Neural progenitor cell (in vitro differentiated cells): Measurements from ENCODE around the gene SCMH1. TPM values are rescaled to one million over a fixed set of nuclear protein-coding genes. Genes with fewer than 3 reads are reported as not detected.

Experiments used
- DNase-seq: peaks from one replicate; pipeline ENCODE4 v3.0.0-alpha.2; 2016; ENCODE audit warnings: low spot score
- H2AFZ ChIP-seq: fragments of 200-600 bp; sonication (generic); replicated peaks from 2 replicates; pipeline ENCODE4 v1.6.1; 2016; ENCODE audit warnings: antibody characterized with exemption
- H3F3A ChIP-seq: fragments of 200-600 bp; sonication (generic); 2 replicates; pipeline ENCODE4 v1.6.1; 2016; ENCODE audit warnings: antibody characterized with exemption, low read depth
- H3K27ac ChIP-seq: fragments of 200-600 bp; sonication (generic); 2 replicates; pipeline ENCODE4 v1.5.1; 2016; ENCODE audit warnings: mild to moderate bottlenecking
- H3K27me3 ChIP-seq: fragments of 200-600 bp; sonication (generic); 2 replicates; pipeline ENCODE4 v1.6.1; 2016; ENCODE audit warnings: mild to moderate bottlenecking, moderate library complexity
- H3K36me3 ChIP-seq: fragments of 200-600 bp; sonication (generic); 2 replicates; pipeline ENCODE4 v1.5.1; 2016
- H3K4me1 ChIP-seq: fragments of 200-600 bp; sonication (generic); 2 replicates; pipeline ENCODE4 v1.6.1; 2016; ENCODE audit warnings: mixed run types
- H3K4me2 ChIP-seq: fragments of 200-600 bp; sonication (generic); 2 replicates; pipeline ENCODE4 v1.6.1; 2016
- H3K4me3 ChIP-seq: fragments of 200-600 bp; sonication (generic); 2 replicates; pipeline ENCODE4 v1.5.1; 2016
- H3K79me2 ChIP-seq: fragments of 200-600 bp; sonication (generic); 2 replicates; pipeline ENCODE4 v1.6.1; 2016; ENCODE audit warnings: low read depth
- H3K9ac ChIP-seq: fragments of 200-600 bp; sonication (generic); 2 replicates; pipeline ENCODE4 v1.6.1; 2016
- H3K9me3 ChIP-seq: fragments of 200-600 bp; sonication (generic); 2 replicates; pipeline ENCODE4 v1.5.1; 2016; ENCODE audit warnings: low read depth
- H4K20me1 ChIP-seq: fragments of 200-600 bp; sonication (generic); 2 replicates; pipeline ENCODE4 v1.6.1; 2016; ENCODE audit warnings: low read depth
- H3K27ac Mint-ChIP-seq: 3 replicates; pipeline ENCODE4 v1.8.0; 2021; ENCODE audit warnings: mixed read lengths
- H3K27me3 Mint-ChIP-seq: 2 replicates; pipeline ENCODE4 v1.8.0; 2022; ENCODE audit warnings: low read depth, mild to moderate bottlenecking, inconsistent platforms, moderate library complexity, mixed read lengths; ENCODE audit not compliant: insufficient read depth
- H3K36me3 Mint-ChIP-seq: 3 replicates; pipeline ENCODE4 v1.8.0; 2021; ENCODE audit warnings: mixed read lengths
- H3K4me1 Mint-ChIP-seq: 3 replicates; pipeline ENCODE4 v1.8.0; 2021; ENCODE audit warnings: mixed read lengths
- H3K4me3 Mint-ChIP-seq: 3 replicates; pipeline ENCODE4 v1.8.0; 2021; ENCODE audit warnings: mild to moderate bottlenecking, moderate library complexity, mixed read lengths
- H3K9me3 Mint-ChIP-seq: 3 replicates; pipeline ENCODE4 v1.8.0; 2020; ENCODE audit warnings: mixed read lengths
- EZH2 ChIP-seq: fragments of 200-600 bp; sonication (generic); IDR thresholded peaks from 2 replicates; pipeline ENCODE4 v1.6.1; 2017; ENCODE audit warnings: antibody characterized with exemption, mild to moderate bottlenecking, moderate library complexity
- EZH2phosphoT487 ChIP-seq: fragments of 200-600 bp; sonication (generic); IDR thresholded peaks from 2 replicates; pipeline ENCODE4 v1.6.1; 2017; ENCODE audit warnings: antibody characterized with exemption
- total RNA-seq: library from RNA; depleted of rRNA; stranded (reverse); fragments of >200 nt; gene quantifications from 2 replicates; pipeline ENCODE4 v1.2.3, GENCODE V29; 2015; ENCODE audit warnings: low replicate concordance
- TF ChIP-seq, protein P1 (sequence below): fragments of 200-600 bp; sonication (generic); IDR thresholded peaks from 2 replicates; pipeline ENCODE4 v1.5.1; 2017; ENCODE audit warnings: antibody characterized with exemption, mild to moderate bottlenecking

Gene SCMH1
- total RNA-seq, 1 donor from 2014 or later: 16.1 TPM

GRCh38 chr1:41009466-41009865 is 232.6 kb downstream of the SCMH1 start:
- Histone ChIP-seq H3K27ac (no peak overlapping the region), H3K4me2 (no peak overlapping the region), H3K9me3 (no peaks in the 10 kb centered on the region), H3K4me3 (no peak overlapping the region), H2AFZ (no peak overlapping the region), H4K20me1 (no peaks in the 10 kb centered on the region), H3K4me1 (no peaks in the 10 kb centered on the region), H3K79me2 (no peaks in the 10 kb centered on the region), H3K27me3 (no peaks in the 10 kb centered on the region), H3F3A (no peaks in the 10 kb centered on the region), H3K9ac (no peak overlapping the region), H3K36me3 (no peaks in the 10 kb centered on the region)
- Mint-ChIP-seq H3K27ac (no peak overlapping the region), H3K4me1 (no peaks in the 10 kb centered on the region), H3K4me3 (no peak overlapping the region), H3K9me3 (no peaks in the 10 kb centered on the region), H3K27me3 (no peaks in the 10 kb centered on the region), H3K36me3 (peaks cover 44% of the 10 kb centered on the region)
- no peak for DNase-seq
- TF ChIP-seq EZH2phosphoT487 (no peak), EZH2 (no peak)
- TF ChIP-seq, protein P1, sequence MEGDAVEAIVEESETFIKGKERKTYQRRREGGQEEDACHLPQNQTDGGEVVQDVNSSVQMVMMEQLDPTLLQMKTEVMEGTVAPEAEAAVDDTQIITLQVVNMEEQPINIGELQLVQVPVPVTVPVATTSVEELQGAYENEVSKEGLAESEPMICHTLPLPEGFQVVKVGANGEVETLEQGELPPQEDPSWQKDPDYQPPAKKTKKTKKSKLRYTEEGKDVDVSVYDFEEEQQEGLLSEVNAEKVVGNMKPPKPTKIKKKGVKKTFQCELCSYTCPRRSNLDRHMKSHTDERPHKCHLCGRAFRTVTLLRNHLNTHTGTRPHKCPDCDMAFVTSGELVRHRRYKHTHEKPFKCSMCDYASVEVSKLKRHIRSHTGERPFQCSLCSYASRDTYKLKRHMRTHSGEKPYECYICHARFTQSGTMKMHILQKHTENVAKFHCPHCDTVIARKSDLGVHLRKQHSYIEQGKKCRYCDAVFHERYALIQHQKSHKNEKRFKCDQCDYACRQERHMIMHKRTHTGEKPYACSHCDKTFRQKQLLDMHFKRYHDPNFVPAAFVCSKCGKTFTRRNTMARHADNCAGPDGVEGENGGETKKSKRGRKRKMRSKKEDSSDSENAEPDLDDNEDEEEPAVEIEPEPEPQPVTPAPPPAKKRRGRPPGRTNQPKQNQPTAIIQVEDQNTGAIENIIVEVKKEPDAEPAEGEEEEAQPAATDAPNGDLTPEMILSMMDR: no peak

GRCh38 chr1:41006942-41007865 is 234.9 kb downstream of the SCMH1 start:
- Histone ChIP-seq H3K27me3 (no peaks in the 10 kb centered on the region), H3K9ac (no peak overlapping the region), H2AFZ (no peak overlapping the region), H4K20me1 (no peaks in the 10 kb centered on the region), H3F3A (no peaks in the 10 kb centered on the region), H3K79me2 (no peaks in the 10 kb centered on the region), H3K4me3 (no peak overlapping the region), H3K9me3 (no peaks in the 10 kb centered on the region), H3K27ac (no peak overlapping the region), H3K36me3 (peaks cover 2% of the 10 kb centered on the region), H3K4me1 (no peaks in the 10 kb centered on the region), H3K4me2 (no peak overlapping the region)
- TF ChIP-seq, protein P1: no peak
- TF ChIP-seq EZH2: no peak
- no peak for TF ChIP-seq EZH2phosphoT487
- peaks cover 45% of the 10 kb centered on the region for H3K36me3 Mint-ChIP-seq
- H3K27me3 Mint-ChIP-seq: no peaks in the 10 kb centered on the region
- no peak overlapping the region for H3K4me3 Mint-ChIP-seq
- no peak for DNase-seq
- H3K9me3 Mint-ChIP-seq: no peaks in the 10 kb centered on the region
- no peaks in the 10 kb centered on the region for H3K4me1 Mint-ChIP-seq
- no peak overlapping the region for H3K27ac Mint-ChIP-seq

DNA sequence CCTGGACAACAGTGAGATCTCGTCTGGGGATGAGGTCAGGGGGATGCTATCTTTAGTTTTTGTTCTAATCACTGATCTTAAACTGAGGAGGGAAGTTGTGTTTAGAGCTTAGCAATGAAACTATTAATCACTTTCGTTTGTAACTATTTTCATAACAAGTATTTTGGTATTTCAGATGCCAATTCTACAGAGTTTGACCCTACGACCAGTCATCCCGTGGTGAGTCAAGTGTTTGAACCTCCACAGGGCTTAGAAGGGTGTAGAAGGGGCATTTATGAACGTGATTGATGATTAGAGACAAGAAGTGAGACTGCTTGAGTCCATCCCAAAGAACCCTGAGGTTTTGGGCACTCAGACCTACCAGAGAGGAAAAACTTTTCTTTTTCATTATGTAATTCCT is 236.2 kb downstream of the SCMH1 start:
- H3K4me3 Mint-ChIP-seq: no peak overlapping the region
- H3K4me1 Mint-ChIP-seq: no peaks in the 10 kb centered on the region
- H3K9me3 ChIP-seq: no peaks in the 10 kb centered on the region
- no peaks in the 10 kb centered on the region for H3K79me2 ChIP-seq
- TF ChIP-seq EZH2phosphoT487 (no peak), EZH2 (no peak)
- TF ChIP-seq, protein P1: no peak
- peaks cover 42% of the 10 kb centered on the region for H3K36me3 Mint-ChIP-seq
- no peaks in the 10 kb centered on the region for H3K4me1 ChIP-seq
- H4K20me1 ChIP-seq: peaks cover 5% of the 10 kb centered on the region
- no peak overlapping the region for H3K9ac ChIP-seq
- H3K27ac ChIP-seq: no peak overlapping the region
- no peaks in the 10 kb centered on the region for H3K27me3 ChIP-seq
- H3K4me3 ChIP-seq: no peak overlapping the region
- peaks cover 9% of the 10 kb centered on the region for H3K36me3 ChIP-seq
- peaks cover 4% of the 10 kb centered on the region for H3F3A ChIP-seq
- no peaks in the 10 kb centered on the region for H3K27me3 Mint-ChIP-seq
- no peak overlapping the region for H3K4me2 ChIP-seq
- no peak overlapping the region for H2AFZ ChIP-seq
- H3K9me3 Mint-ChIP-seq: no peaks in the 10 kb centered on the region
- no peak for DNase-seq
- H3K27ac Mint-ChIP-seq: no peak overlapping the region
